Heart right ventricle (tissue), 16 donors: ENCODE results near the gene PIF1. TPM values are rescaled to one million over a fixed set of nuclear protein-coding genes. Genes with fewer than 3 reads are reported as not detected.

Source experiments
- ATAC-seq, 8 donors: fragments of 200-7000 bp; cut with Tn5 transposase; one replicate each; pipeline ENCODE4 v1.9.1; 2020; ENCODE audit warnings: mild to moderate bottlenecking in 8 of 8, moderate library complexity in 8 of 8, moderate number of reproducible peaks in 1 of 8
- DNase-seq, 2 donors: peaks; one replicate each; pipeline ENCODE4 v3.0.0-alpha.2; 2020
- H3K27ac ChIP-seq, 10 donors: fragments of 200-600 bp; sonication (generic) in 2 of 10; one replicate each; pipeline versions ENCODE4 v1.5.0 to v1.8.0; 2020 to 2022; ENCODE audit warnings: mild to moderate bottlenecking in 3 of 10
- H3K27me3 ChIP-seq, 7 donors: fragments of 200-600 bp; one replicate each; pipeline ENCODE4 v1.8.0; 2021 to 2022; ENCODE audit warnings: mild to moderate bottlenecking in 2 of 7
- H3K36me3 ChIP-seq, 9 donors: fragments of 200-600 bp; sonication (generic) in 1 of 9; one replicate each; pipeline versions ENCODE4 v1.5.0 to v1.8.0; 2020 to 2022; ENCODE audit warnings: mild to moderate bottlenecking in 2 of 9
- H3K4me1 ChIP-seq, 9 donors: fragments of 200-600 bp; sonication (generic) in 1 of 9; one replicate each; pipeline versions ENCODE4 v1.5.0 to v1.8.0; 2020 to 2022; ENCODE audit warnings: mild to moderate bottlenecking in 4 of 9
- H3K4me3 ChIP-seq, 10 donors: fragments of 200-600 bp; sonication (generic) in 2 of 10; one replicate each; pipeline versions ENCODE4 v1.5.0 to v1.8.0; 2020 to 2022; ENCODE audit warnings: mild to moderate bottlenecking in 7 of 10, moderate library complexity in 2 of 10
- H3K9me3 ChIP-seq, 11 donors: fragments of 200-600 bp in 10 of 11; sonication (generic) in 2 of 11; one replicate each; pipeline versions ENCODE4 v1.5.0 to v1.8.0; 2013 to 2022; ENCODE audit warnings: mild to moderate bottlenecking in 2 of 11, control low read depth in 1 of 11, moderate library complexity in 1 of 11
- CTCF ChIP-seq, 9 donors: fragments of 200-600 bp; sonication (generic) in 2 of 9; IDR thresholded peaks; one replicate each; pipeline versions ENCODE4 v1.5.0 to v1.8.0; 2021 to 2022; ENCODE audit warnings: antibody characterized with exemption in 9 of 9, mild to moderate bottlenecking in 5 of 9, moderate library complexity in 1 of 9
- WGBS, 2 donors: extraction: QIAGEN DNeasy Blood & Tissue Kit; methylation state at CpG; one replicate each; pipeline ENCODE4 v1.1.7; 2013; ENCODE audit warnings: inconsistent platforms in 1 of 2; 5-methylcytosine and 5-hydroxymethylcytosine counted together
- intact Hi-C, 10 donors: fragments of 100-400 bp; cut with DNase I; formaldehyde crosslinking; loops; one replicate each; pipeline versions ENCODE4 v1.11.1 to v1.14.2; 2022
- polyA plus RNA-seq, 2 donors: library from polyadenylated mRNA; stranded (reverse); fragments of 200-250 nt; gene quantifications; one replicate each; pipeline ENCODE4 v1.2.3, GENCODE V29; 2013
- total RNA-seq, 10 donors: library from RNA; stranded (reverse); fragmentation: NEBNext Ultra II Directional in 3 of 10; extraction: Animal tissue kit (Norgen Biotek cat#: 25700) in 3 of 10; gene quantifications; one replicate each; pipeline versions ENCODE4 v1.2.1 to v1.2.4, GENCODE V29; 2021 to 2023
- donor health status: Arrhythmogenic right ventricular cardiomyopathy.
- donor health status: ischemic (EF 13 %, LVEDD 7.1; RV severe dilation, severe dysfunction).
- donor health status: healthy with polysubstance abuse.
- donor health status: DM: no; HTN: yes; CAD: no.
- donor health status: DM: no; HTN: no; CAD: no.
- donor health status: ischemic (EF 25% LVEDD 6.9; RV normal size, moderate dysfunction).
- donor health status: ischemic (EF 25% LVEDD 5.7; RV mildly dilated, moderate dysfunction).
- donor health status: healthy.
- donor health status: DM: yes; HTN: yes; CAD: no.
- donor health status: Ischemic cardiomyopathy.
- donor health status: ischemic (EF 35%, LVEDD 5.7; RV mildly dilated, moderate dysfunction).
- donor health status: nonischemic (EF 11% LVEDD 7.7; RV severe dilation, severe dysfunction).
- donor health status: DM: yes; HTN: yes; CAD: no.
- donor health status: PGD.
- donor health status: ischemic (EF 29% LVEDD 5.4; RV normal size, mild dysfunction).
- donor health status: nonischemic (EF 23%, LVEDD 6.1; RV moderate dilation, normal function).

Gene PIF1
- total and polyA plus RNA-seq, 12 donors: 0.22 to 2.9 (median 0.45) TPM

GRCh38 chr15:64861960-64862359 lies 36.5 kb upstream of the PIF1 start:
- DNase-seq (no peak), ATAC-seq (no peak)
- Histone ChIP-seq H3K4me3 (no peak overlapping the region), H3K36me3 (peaks cover 0 to 97% (median 32%) of the 10 kb centered on the region in 9 donors), H3K4me1 (peaks cover 7 to 82% (median 34%) of the 10 kb centered on the region in 9 donors), H3K27ac (peak overlapping the region in 2 of 10 donors; percentile 12 to 20), H3K27me3 (no peaks in the 10 kb centered on the region), H3K9me3 (no peaks in the 10 kb centered on the region)
- 81 to 89% methylated on average over 4 of the region's 4 CpGs for WGBS, 2 donors
- intact Hi-C loops: no loop called here
- no peak for TF ChIP-seq CTCF (IDR thresholded peaks at IDR 0.05)

GRCh38 chr15:64861331-64861730 lies 35.9 kb upstream of the PIF1 start:
- Histone ChIP-seq H3K4me1 (peaks cover 11 to 83% (median 40%) of the 10 kb centered on the region in 9 donors), H3K36me3 (peaks cover 0 to 97% (median 32%) of the 10 kb centered on the region in 9 donors), H3K9me3 (no peaks in the 10 kb centered on the region), H3K27ac (peak overlapping the region in 1 of 10 donors; percentile 12), H3K27me3 (no peaks in the 10 kb centered on the region), H3K4me3 (no peak overlapping the region)
- ATAC-seq: no peak
- no peak for TF ChIP-seq CTCF (IDR thresholded peaks at IDR 0.05)
- WGBS, 2 donors: 92 to 95% methylated on average over 11 of the region's 11 CpGs
- no peak for DNase-seq
- intact Hi-C loops: no loop called here

- no peak for ATAC-seq
- no peaks in the 10 kb centered on the region for H3K9me3 ChIP-seq
- no peaks in the 10 kb centered on the region for H3K27me3 ChIP-seq
- H3K27ac ChIP-seq: peak overlapping the region in 3 of 10 donors; percentile 7 to 34 (median 25)
- H3K4me3 ChIP-seq: no peak overlapping the region
- no peak for DNase-seq
- peaks cover 19 to 86% (median 51%) of the 10 kb centered on the region in 9 donors for H3K4me1 ChIP-seq
- peaks cover 0 to 97% (median 38%) of the 10 kb centered on the region in 9 donors for H3K36me3 ChIP-seq
- WGBS, 2 donors: 74 to 79% methylated on average over 2 of the region's 2 CpGs
- intact Hi-C loops: no loop called here
- no peak for TF ChIP-seq CTCF (IDR thresholded peaks at IDR 0.05)
These were observed 33.8 kb upstream of the PIF1 start for GRCh38 chr15:64859226-64859625.

GRCh38 chr15:64858021-64858575 lies 32.7 kb upstream of the PIF1 start:
- no peak for TF ChIP-seq CTCF (IDR thresholded peaks at IDR 0.05)
- Histone ChIP-seq H3K9me3 (no peaks in the 10 kb centered on the region), H3K27me3 (no peaks in the 10 kb centered on the region), H3K4me1 (peaks cover 23 to 93% (median 60%) of the 10 kb centered on the region in 9 donors), H3K4me3 (no peak overlapping the region), H3K27ac (peak overlapping the region in 8 of 10 donors; percentile 35 to 88 (median 68)), H3K36me3 (peaks cover 0 to 99% (median 34%) of the 10 kb centered on the region in 9 donors)
- DNase-seq (no peak), ATAC-seq (peak in 1 of 8 donors; percentile 20)
- intact Hi-C loops: no loop called here
- WGBS, 2 donors: 47 to 53% methylated on average over 6 of the region's 6 CpGs
